Mononuclear cell (primary cell): ENCODE results near the gene SERPINF2. TPM values are rescaled to one million over a fixed set of nuclear protein-coding genes. Genes with fewer than 3 reads are reported as not detected.
"Not testable (repeated sequence)": the region's sequence is repeated elsewhere in the genome, so short reads cannot be mapped to it uniquely, and the experiment has no call there.

Experiments
- H3K27me3 ChIP-seq: 2 replicates; pipeline ENCODE4 v1.6.0; 2011; ENCODE audit warnings: low read length, control low read depth; ENCODE audit not compliant: insufficient read depth
- H3K4me1 ChIP-seq: 2 replicates; pipeline ENCODE4 v1.5.1; 2011; ENCODE audit warnings: mild to moderate bottlenecking, low read length, control low read depth; ENCODE audit not compliant: insufficient read depth
- H3K4me3 ChIP-seq: 2 replicates; pipeline ENCODE4 v1.5.1; 2011; ENCODE audit warnings: mild to moderate bottlenecking, low read length, moderate library complexity
- H3K9me3 ChIP-seq: 2 replicates; pipeline ENCODE4 v1.5.1; 2011; ENCODE audit warnings: low read depth, mild to moderate bottlenecking, control low read depth, low read length
- total RNA-seq: library from RNA; depleted of rRNA; stranded (reverse); fragments of >200 nt; gene quantifications from one replicate; pipeline ENCODE4 v1.2.3, GENCODE V29; 2012

The SERPINF2 gene
- total RNA-seq, 1 donor, result 0.52 TPM

- no peaks in the 10 kb centered on the region for H3K9me3 ChIP-seq
- H3K4me3 ChIP-seq, result no peak overlapping the region
- H3K4me1 ChIP-seq, result peaks cover 2% of the 10 kb centered on the region
- no peaks in the 10 kb centered on the region for H3K27me3 ChIP-seq
These were observed 34.2 kb downstream of the SERPINF2 start for GRCh38 chr17:1776857-1777256.

- Histone ChIP-seq H3K9me3 (no peaks in the 10 kb centered on the region), H3K4me1 (peaks cover 27% of the 10 kb centered on the region), H3K4me3 (no peak overlapping the region), H3K27me3 (no peaks in the 10 kb centered on the region)
These were observed 37.0 kb downstream of the SERPINF2 start for GRCh38 chr17:1779571-1780131.

GRCh38 chr17:1782171-1782567 is 39.5 kb downstream of the SERPINF2 start:
- Histone ChIP-seq H3K4me1 (peaks cover 27% of the 10 kb centered on the region), H3K9me3 (no peaks in the 10 kb centered on the region), H3K27me3 (no peaks in the 10 kb centered on the region), H3K4me3 (no peak overlapping the region)

GRCh38 chr17:1783271-1783670 is 40.6 kb downstream of the SERPINF2 start:
- H3K4me3 ChIP-seq, result no peak overlapping the region

GRCh38 chr17:1783834-1784611 is 41.4 kb downstream of the SERPINF2 start:
- no peaks in the 10 kb centered on the region for H3K9me3 ChIP-seq
- no peak overlapping the region for H3K4me3 ChIP-seq
- H3K4me1 ChIP-seq, result peaks cover 27% of the 10 kb centered on the region
- H3K27me3 ChIP-seq, result no peaks in the 10 kb centered on the region

More at GRCh38 chr17:1783271-1783670, 40.6 kb downstream of the SERPINF2 start:
- H3K4me1 ChIP-seq, result peaks cover 27% of the 10 kb centered on the region
- H3K9me3 ChIP-seq, result no peaks in the 10 kb centered on the region
- no peaks in the 10 kb centered on the region for H3K27me3 ChIP-seq

- no peaks in the 10 kb centered on the region for H3K9me3 ChIP-seq
- H3K27me3 ChIP-seq, result no peaks in the 10 kb centered on the region
- no peak overlapping the region for H3K4me3 ChIP-seq
- peaks cover 27% of the 10 kb centered on the region for H3K4me1 ChIP-seq
These were observed 43.3 kb downstream of the SERPINF2 start for GRCh38 chr17:1785930-1786329.

- Histone ChIP-seq H3K4me3 (no peak overlapping the region), H3K4me1 (peaks cover 27% of the 10 kb centered on the region), H3K9me3 (no peaks in the 10 kb centered on the region), H3K27me3 (no peaks in the 10 kb centered on the region)
These were observed 44.0 kb downstream of the SERPINF2 start for GRCh38 chr17:1786708-1787107.

- Histone ChIP-seq H3K9me3 (no peaks in the 10 kb centered on the region), H3K4me3 (no peak overlapping the region), H3K4me1 (peaks cover 21% of the 10 kb centered on the region), H3K27me3 (no peaks in the 10 kb centered on the region)
These were observed 44.7 kb downstream of the SERPINF2 start for GRCh38 chr17:1787301-1787902.

- Histone ChIP-seq H3K4me1 (no peaks in the 10 kb centered on the region), H3K27me3 (no peaks in the 10 kb centered on the region), H3K4me3 (no peak overlapping the region), H3K9me3 (no peaks in the 10 kb centered on the region)
These were observed 47.3 kb downstream of the SERPINF2 start for GRCh38 chr17:1789936-1790335.

GRCh38 chr17:1792495-1793446 is 50.1 kb downstream of the SERPINF2 start:
- Histone ChIP-seq H3K27me3 (no peaks in the 10 kb centered on the region), H3K4me1 (no peaks in the 10 kb centered on the region), H3K9me3 (no peaks in the 10 kb centered on the region), H3K4me3 (no peak overlapping the region)

- H3K9me3 ChIP-seq, result no peaks in the 10 kb centered on the region
- no peak overlapping the region for H3K4me3 ChIP-seq
- H3K27me3 ChIP-seq, result no peaks in the 10 kb centered on the region
- H3K4me1 ChIP-seq, result no peaks in the 10 kb centered on the region
These were observed 50.8 kb downstream of the SERPINF2 start for GRCh38 chr17:1793447-1793806.

- no peaks in the 10 kb centered on the region for H3K9me3 ChIP-seq
- H3K4me3 ChIP-seq, result no peak overlapping the region
- H3K27me3 ChIP-seq, result no peaks in the 10 kb centered on the region
- H3K4me1 ChIP-seq, result no peaks in the 10 kb centered on the region
These were observed 54.1 kb downstream of the SERPINF2 start for GRCh38 chr17:1796800-1797199.

- Histone ChIP-seq H3K4me3 (no peak overlapping the region), H3K4me1 (no peaks in the 10 kb centered on the region), H3K27me3 (no peaks in the 10 kb centered on the region), H3K9me3 (no peaks in the 10 kb centered on the region)
These were observed 54.7 kb downstream of the SERPINF2 start for GRCh38 chr17:1797323-1797722.

- not testable (repeated sequence) for H3K4me1 ChIP-seq, H3K9me3 ChIP-seq, H3K27me3 ChIP-seq, H3K4me3 ChIP-seq
These were observed 55.2 kb downstream of the SERPINF2 start for GRCh38 chr17:1797846-1798245.

- Histone ChIP-seq H3K9me3 (no peaks in the 10 kb centered on the region), H3K4me1 (no peaks in the 10 kb centered on the region), H3K27me3 (no peaks in the 10 kb centered on the region), H3K4me3 (no peak overlapping the region)
These were observed 57.6 kb downstream of the SERPINF2 start for GRCh38 chr17:1800240-1800639.
